Dermis microvascular lymphatic vessel endothelial cell (primary cell): ENCODE data around the gene PIGV. TPM values are rescaled to one million over a fixed set of nuclear protein-coding genes. Genes with fewer than 3 reads are reported as not detected.

ENCODE experiments used
- DNase-seq, 2 donors: peaks; one replicate each; pipeline versions ENCODE4 v3.0.0 to v3.0.0-alpha.2; 2010; ENCODE audit warnings: low read depth in 2 of 2
- total RNA-seq: library from RNA; depleted of rRNA; stranded (reverse); fragments of >200 nt; gene quantifications from 2 replicates; pipeline ENCODE4 v1.2.1, GENCODE V29; 2014

PIGV gene
- total RNA-seq, 1 donor from 2014 or later, result 6.2 TPM

- DNase-seq, result peak in 1 of 2 donors; percentile 30
Observed at GRCh38 chr1:26772687-26773086, 15.1 kb upstream of the PIGV start.

- no peak for DNase-seq
Observed at GRCh38 chr1:26774462-26774861, 13.3 kb upstream of the PIGV start.

GRCh38 chr1:26775666-26776065 lies 12.1 kb upstream of the PIGV start:
- DNase-seq, result no peak

GRCh38 chr1:26779098-26779668 lies 8.6 kb upstream of the PIGV start:
- no peak for DNase-seq

- no peak for DNase-seq
Observed at GRCh38 chr1:26780344-26780957, 7.3 kb upstream of the PIGV start.

- DNase-seq, result no peak
Observed at GRCh38 chr1:26781206-26781825, 6.4 kb upstream of the PIGV start.

GRCh38 chr1:26782521-26783212 lies 5.1 kb upstream of the PIGV start:
- DNase-seq, result no peak

- no peak for DNase-seq
Observed at GRCh38 chr1:26783646-26784022, 4.1 kb upstream of the PIGV start.

GRCh38 chr1:26784023-26784871 lies 3.5 kb upstream of the PIGV start:
- DNase-seq, result peak in 1 of 2 donors; percentile 66

- no peak for DNase-seq
Observed at GRCh38 chr1:26784886-26785285, 2.9 kb upstream of the PIGV start.

GRCh38 chr1:26785611-26786436 lies 1.9 kb upstream of the PIGV start:
- DNase-seq, result peak in 1 of 2 donors; percentile 54

GRCh38 chr1:26786437-26787380 lies 1.0 kb upstream of the PIGV start:
- DNase-seq, result peak; percentile 33 to 72

- peak in 1 of 2 donors; percentile 65 for DNase-seq
Observed at GRCh38 chr1:26787381-26787705, 407 bp upstream of the PIGV start.

- no peak for DNase-seq
Observed at GRCh38 chr1:26788515-26788785, 700 bp downstream of the PIGV start.

GRCh38 chr1:26788836-26789611 lies 1.3 kb downstream of the PIGV start:
- DNase-seq, result peak; percentile 55 to 81

- DNase-seq, result no peak
Observed at GRCh38 chr1:26789612-26789865, 1.8 kb downstream of the PIGV start.

GRCh38 chr1:26789931-26790330 lies 2.2 kb downstream of the PIGV start:
- no peak for DNase-seq

GRCh38 chr1:26790551-26790953 lies 2.8 kb downstream of the PIGV start:
- no peak for DNase-seq

- no peak for DNase-seq
Observed at GRCh38 chr1:26791148-26791547, 3.4 kb downstream of the PIGV start.

- DNase-seq, result no peak
Observed at GRCh38 chr1:26791626-26792025, 3.9 kb downstream of the PIGV start.
